H1 (cell line): ENCODE results near the gene CUEDC2. TPM values are rescaled to one million over a fixed set of nuclear protein-coding genes. Genes with fewer than 3 reads are reported as not detected.

ENCODE experiments used
- CTCF ChIA-PET: fragments of 300-600 bp; sonication (Branson Sonifier 250); formaldehyde crosslinking; loops from one replicate; lab custom pipeline; 2021; ENCODE audit not compliant: partially characterized antibody; lab: Charles Lee
- POLR2A ChIA-PET: fragments of 300-600 bp; sonication (Branson Sonifier 250); formaldehyde crosslinking; loops from one replicate; lab custom pipeline; 2021; ENCODE audit warnings: inconsistent platforms; ENCODE audit not compliant: partially characterized antibody; lab: Charles Lee
- DNase-seq, 2 experiments: peaks; one replicate each; pipeline versions ENCODE4 v3.0.0 to v3.0.0-alpha.2; 2010 to 2022; ENCODE audit warnings: low spot score in 2 of 2, low read depth in 1 of 2, mixed read lengths in 1 of 2
- FAIRE-seq: peaks from 2 replicates; lab custom pipeline; 2011; peaks lifted over from hg19 to GRCh38; lab: Jason Lieb, UNC
- H2AFZ ChIP-seq: 2 replicates; pipeline ENCODE4 v1.8.1; 2012; ENCODE audit warnings: low read length, inconsistent platforms
- H2AK5ac ChIP-seq: 2 replicates; pipeline ENCODE4 v1.6.1; 2013; ENCODE audit warnings: low read depth, low read length
- H2BK120ac ChIP-seq: replicated peaks from 2 replicates; pipeline ENCODE3; 2013; ENCODE audit warnings: low read depth, low read length, inconsistent platforms
- H2BK12ac ChIP-seq: 2 replicates; pipeline ENCODE4 v1.6.1; 2013; ENCODE audit warnings: low read depth, low read length
- H2BK15ac ChIP-seq: 2 replicates; pipeline ENCODE4 v1.6.1; 2013; ENCODE audit warnings: low read length
- H2BK20ac ChIP-seq: 2 replicates; pipeline ENCODE4 v1.6.1; 2013; ENCODE audit warnings: low read length
- H2BK5ac ChIP-seq: 2 replicates; pipeline ENCODE4 v1.6.1; 2013; ENCODE audit warnings: low read depth, low read length
- H3K14ac ChIP-seq: 2 replicates; pipeline ENCODE4 v1.6.1; 2013; ENCODE audit warnings: inconsistent platforms; ENCODE audit not compliant: insufficient read length
- H3K18ac ChIP-seq: 2 replicates; pipeline ENCODE4 v1.6.1; 2013; ENCODE audit warnings: low read length; ENCODE audit errors: extremely low read depth
- H3K23ac ChIP-seq: 2 replicates; pipeline ENCODE4 v1.6.1; 2013; ENCODE audit warnings: inconsistent platforms; ENCODE audit not compliant: insufficient read length
- H3K23me2 ChIP-seq: 2 replicates; pipeline ENCODE4 v1.6.1; 2013; ENCODE audit warnings: low read depth, low read length
- H3K27ac ChIP-seq: 2 replicates; pipeline ENCODE4 v1.6.1; 2011; ENCODE audit warnings: low read depth, low read length, inconsistent platforms
- H3K27me3 ChIP-seq, 4 experiments: replicated peaks in 1 of 4; 1 replicate in 1 of 4; 2 replicates in 3 of 4; pipeline versions ENCODE4 v1.6.1 to v1.8.1; 2011 to 2013; ENCODE audit warnings: low read length in 3 of 4, mild to moderate bottlenecking in 3 of 4, inconsistent platforms in 2 of 4, mixed read lengths in 2 of 4, moderate library complexity in 1 of 4; ENCODE audit not compliant: control insufficient read depth in 3 of 4, insufficient read depth in 3 of 4; ENCODE audit errors: extremely low read depth in 1 of 4
- H3K36me3 ChIP-seq, 4 experiments: 2 replicates each; pipeline versions ENCODE4 v1.6.1 to v1.8.1; 2011 to 2013; ENCODE audit warnings: mild to moderate bottlenecking in 4 of 4, low read length in 3 of 4, moderate library complexity in 2 of 4, control low read depth in 1 of 4, inconsistent platforms in 1 of 4; ENCODE audit not compliant: insufficient read depth in 4 of 4, control insufficient read depth in 2 of 4
- H3K4ac ChIP-seq: replicated peaks from 2 replicates; pipeline ENCODE3; 2013; ENCODE audit warnings: low read length, low read depth, mixed read lengths, inconsistent platforms; ENCODE audit not compliant: insufficient read length
- H3K4me1 ChIP-seq, 4 experiments: replicated peaks in 1 of 4; 1 replicate in 1 of 4; 2 replicates in 3 of 4; pipeline versions ENCODE4 v1.6.1 to v1.8.1; 2011 to 2013; ENCODE audit warnings: low read length in 3 of 4, inconsistent platforms in 2 of 4, mixed read lengths in 1 of 4; ENCODE audit not compliant: insufficient read depth in 4 of 4, control insufficient read depth in 3 of 4
- H3K4me2 ChIP-seq, 2 experiments: 2 replicates each; pipeline versions ENCODE4 v1.6.1 to v1.8.1; 2011 to 2013; ENCODE audit warnings: low read depth in 2 of 2, low read length in 2 of 2, control low read depth in 1 of 2, inconsistent platforms in 1 of 2, mild to moderate bottlenecking in 1 of 2; ENCODE audit not compliant: insufficient read depth in 1 of 2
- H3K4me3 ChIP-seq, 4 experiments: fragments of 200-600, 300-600 bp in 1 of 4; sonication (generic), shearing (Covaris generic), sonication (Bioruptor Twin) in 1 of 4; 2 replicates each; pipeline versions ENCODE4 v1.5.1 to v1.8.1; 2011 to 2016; ENCODE audit warnings: low read length in 4 of 4, low read depth in 3 of 4, control low read depth in 2 of 4, inconsistent platforms in 2 of 4, mild to moderate bottlenecking in 2 of 4, mixed read lengths in 1 of 4, moderate library complexity in 1 of 4; ENCODE audit not compliant: insufficient read depth in 2 of 4; ENCODE audit errors: extremely low read depth in 1 of 4
- H3K56ac ChIP-seq: replicated peaks from 2 replicates; pipeline ENCODE3; 2013; ENCODE audit warnings: low read depth, mild to moderate bottlenecking, mixed read lengths, low read length, inconsistent platforms; ENCODE audit not compliant: insufficient read length
- H3K79me1 ChIP-seq: 2 replicates; pipeline ENCODE4 v1.6.1; 2013; ENCODE audit warnings: low read depth, low read length, control low read depth
- H3K79me2 ChIP-seq, 2 experiments: 2 replicates each; pipeline versions ENCODE4 v1.6.1 to v1.8.1; 2012 to 2013; ENCODE audit warnings: low read length in 2 of 2, mild to moderate bottlenecking in 2 of 2, inconsistent platforms in 1 of 2; ENCODE audit not compliant: insufficient read depth in 2 of 2, control insufficient read depth in 1 of 2
- H3K9ac ChIP-seq, 4 experiments: replicated peaks in 1 of 4; 1 replicate in 1 of 4; 2 replicates in 3 of 4; pipeline versions ENCODE4 v1.6.1 to v1.8.1; 2011 to 2013; ENCODE audit warnings: low read depth in 3 of 4, low read length in 3 of 4, control low read depth in 2 of 4, mild to moderate bottlenecking in 2 of 4, moderate library complexity in 2 of 4, inconsistent platforms in 1 of 4; ENCODE audit errors: extremely low read depth in 1 of 4
- H3K9me3 ChIP-seq, 2 experiments: 2 replicates each; pipeline versions ENCODE4 v1.6.1 to v1.8.1; 2012 to 2013; ENCODE audit warnings: mild to moderate bottlenecking in 2 of 2, moderate library complexity in 2 of 2, control low read depth in 1 of 2, inconsistent platforms in 1 of 2, low read depth in 1 of 2, low read length in 1 of 2, mixed read lengths in 1 of 2; ENCODE audit not compliant: insufficient read depth in 2 of 2
- H4K20me1 ChIP-seq, 2 experiments: replicated peaks in 1 of 2; 2 replicates each; pipeline versions ENCODE3 to v1.8.1; 2011 to 2013; ENCODE audit warnings: inconsistent platforms in 2 of 2, low read length in 2 of 2, mild to moderate bottlenecking in 1 of 2; ENCODE audit not compliant: insufficient read depth in 2 of 2, control insufficient read depth in 1 of 2
- H4K5ac ChIP-seq: 2 replicates; pipeline ENCODE4 v1.6.1; 2013; ENCODE audit warnings: low read length, low read depth, mixed read lengths, inconsistent platforms; ENCODE audit not compliant: insufficient read length
- H4K8ac ChIP-seq: 2 replicates; pipeline ENCODE4 v1.8.0; 2013; ENCODE audit warnings: mild to moderate bottlenecking, moderate library complexity, low read length, inconsistent platforms; ENCODE audit not compliant: insufficient read depth; ENCODE audit errors: extremely low read depth
- H4K91ac ChIP-seq: replicated peaks from 2 replicates; pipeline ENCODE3; 2013; ENCODE audit warnings: low read length, mixed read lengths, inconsistent platforms; ENCODE audit not compliant: insufficient read length
- CREB1 ChIP-seq: IDR thresholded peaks from 2 replicates; pipeline ENCODE4 v1.6.1; 2012; ENCODE audit warnings: inconsistent platforms
- JUN ChIP-seq: IDR thresholded peaks from 2 replicates; pipeline ENCODE4 v1.6.1; 2011; ENCODE audit warnings: low read depth, mild to moderate bottlenecking, improper control_type of control experiment, low read length
- WGBS, 2 experiments: shearing (Covaris generic) in 1 of 2; methylation state at CpG; one replicate each; pipeline versions ENCODE4 v1.1.6 to v1.1.7; 2013 to 2015; ENCODE audit warnings: low lambda C conversion rate in 2 of 2, mixed read lengths in 2 of 2, inconsistent platforms in 1 of 2, low coverage in 1 of 2, missing lambda C conversion rate in 1 of 2; ENCODE audit not compliant: insufficient replicate concordance in 2 of 2, insufficient coverage in 1 of 2, insufficient read length in 1 of 2; ENCODE audit errors: extremely low coverage in 1 of 2, missing lambda C conversion rate in 1 of 2; 5-methylcytosine and 5-hydroxymethylcytosine counted together
- polyA plus RNA-seq, 7 experiments: library from polyadenylated mRNA; depleted of rRNA in 3 of 7; stranded (reverse) in 5 of 7; unstranded in 2 of 7; fragments of >200 nt in 5 of 7; fragments of 200-250 nt in 2 of 7; gene quantifications; 1 replicate in 5 of 7; 2 replicates in 1 of 7; 4 replicates in 1 of 7; pipeline versions ENCODE4 v1.2.1 to v1.2.3, GENCODE V29; 2011 to 2013; ENCODE audit warnings: missing spikeins in 2 of 7, mixed read lengths in 2 of 7
- total RNA-seq: library from RNA; stranded (reverse); fragmentation: NEBNext Ultra II Directional; extraction: Animal tissue kit (Norgen Biotek cat#: 25700); gene quantifications from 2 replicates; pipeline ENCODE4 v1.2.1, GENCODE V29; 2021

The CUEDC2 gene
- total and polyA plus RNA-seq, 2 of the 8 experiments (the other 6 are each of a cell fraction or from before 2014, with no cell fraction given): 41.7 to 55.2 TPM

GRCh38 chr10:102460836-102461186 is 28.4 kb upstream of the CUEDC2 start:
- FAIRE-seq (no peak), DNase-seq (no peak)
- Histone ChIP-seq H3K27ac (peak overlapping the region; percentile 51), H4K91ac (peak overlapping the region; percentile 84), H2AK5ac (peak overlapping the region; percentile 88; the same call in 1 of the 2 replicates), H3K4me3 (peak overlapping the region in 2 of 4 experiments; percentile 50 to 75; a peak in 4 of 8 replicates), H4K5ac (peak overlapping the region; percentile 35), H3K27me3 (peaks cover 0 to 5% (median 0%) of the 10 kb centered on the region in 4 experiments; a peak in 1 of 7 replicates), H4K20me1 (no peaks in the 10 kb centered on the region), H3K4me1 (peaks cover 8 to 24% (median 14%) of the 10 kb centered on the region in 4 experiments), H3K56ac (no peak overlapping the region), H3K4me2 (peak overlapping the region; percentile 75 to 94), H3K9me3 (no peaks in the 10 kb centered on the region), H3K36me3 (peaks cover 0 to 11% (median 3%) of the 10 kb centered on the region in 4 experiments; a peak in 3 of 8 replicates), H2BK20ac (peak overlapping the region; percentile 28; the same call in 1 of the 2 replicates), H2BK5ac (peak overlapping the region; percentile 87), H3K18ac (peak overlapping the region; percentile 66), H3K79me2 (no peaks in the 10 kb centered on the region), H4K8ac (peak overlapping the region; percentile 47; the same call in 1 of the 2 replicates), H3K9ac (peak overlapping the region in 2 of 4 experiments; percentile 61 to 83; a peak in 5 of 7 replicates), H2BK12ac (peak overlapping the region; percentile 69), H3K14ac (no peak overlapping the region), H2BK120ac (no peak overlapping the region), H3K23ac (no peak overlapping the region), H2BK15ac (peak overlapping the region; percentile 66), H3K79me1 (no peaks in the 10 kb centered on the region; the same call in 1 of the 2 replicates), H3K4ac (peak overlapping the region; percentile 3), H2AFZ (peak overlapping the region; percentile 97), H3K23me2 (peaks cover 5% of the 10 kb centered on the region; the same call in 1 of the 2 replicates)
- TF ChIP-seq CREB1: no peak
- no peak for TF ChIP-seq JUN
- POLR2A ChIA-PET: interaction anchor here (0.9 to 5.7 kb wide), 10 partner anchors 8 to 215 kb away, joined by 3 to 69 read pairs (median 6); partner anchors contain the start of genes C10orf95, CUEDC2, FBXL15 and GBF1
- CTCF ChIA-PET: interaction anchor here (0.9 to 4.7 kb wide), 7 partner anchors 11 to 66 kb away, joined by 3 to 40 read pairs (median 9); partner anchors contain the start of genes C10orf95, CUEDC2 and FBXL15
- 49% methylated on average over 8 of the region's 8 CpGs; no CpG with 5 or more reads in 1 of the 2 experiments for WGBS, 2 experiments
